Measurements from ENCODE around the gene CDC42EP2.

CDC42EP2 gene, protein sequence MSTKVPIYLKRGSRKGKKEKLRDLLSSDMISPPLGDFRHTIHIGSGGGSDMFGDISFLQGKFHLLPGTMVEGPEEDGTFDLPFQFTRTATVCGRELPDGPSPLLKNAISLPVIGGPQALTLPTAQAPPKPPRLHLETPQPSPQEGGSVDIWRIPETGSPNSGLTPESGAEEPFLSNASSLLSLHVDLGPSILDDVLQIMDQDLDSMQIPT

GRCh38 chr11:65314501-65315203 is at the start of gene CDC42EP2:
Gene CDC42EP2 (plus strand): TSS chr11:65314866. CDS start chr11:65320899, 6,033 bp downstream.
- peak; percentile 75 to 96 (median 92) for DNase-seq
- intact Hi-C loops (cut with DNase I), result loop anchor here (2.0 kb wide), 1 partner anchor 40 kb away; no protein-coding TSS in a partner anchor

DNA sequence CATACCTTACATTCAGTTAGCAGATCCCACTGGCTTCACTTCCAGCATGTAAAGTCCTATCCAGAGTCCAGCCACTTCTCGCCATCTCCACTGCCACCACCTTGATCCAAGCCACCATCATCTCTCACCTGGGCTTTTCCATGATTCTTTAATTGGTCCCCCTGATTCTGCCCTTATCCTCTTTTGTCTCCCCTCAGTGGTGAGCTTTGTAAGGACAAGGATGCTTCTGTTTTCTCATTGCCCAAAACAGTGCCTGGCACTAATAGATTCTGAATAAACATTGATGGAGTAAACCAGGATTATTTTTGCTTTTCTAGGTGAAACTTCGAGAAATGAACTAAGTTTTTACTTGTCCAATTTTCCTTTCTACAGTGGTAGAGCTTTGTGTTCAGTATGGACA is 48.5 kb upstream of the CDC42EP2 start:
- intact Hi-C loops (cut with DNase I), result no loop called here
- DNase-seq, result no peak

DNA sequence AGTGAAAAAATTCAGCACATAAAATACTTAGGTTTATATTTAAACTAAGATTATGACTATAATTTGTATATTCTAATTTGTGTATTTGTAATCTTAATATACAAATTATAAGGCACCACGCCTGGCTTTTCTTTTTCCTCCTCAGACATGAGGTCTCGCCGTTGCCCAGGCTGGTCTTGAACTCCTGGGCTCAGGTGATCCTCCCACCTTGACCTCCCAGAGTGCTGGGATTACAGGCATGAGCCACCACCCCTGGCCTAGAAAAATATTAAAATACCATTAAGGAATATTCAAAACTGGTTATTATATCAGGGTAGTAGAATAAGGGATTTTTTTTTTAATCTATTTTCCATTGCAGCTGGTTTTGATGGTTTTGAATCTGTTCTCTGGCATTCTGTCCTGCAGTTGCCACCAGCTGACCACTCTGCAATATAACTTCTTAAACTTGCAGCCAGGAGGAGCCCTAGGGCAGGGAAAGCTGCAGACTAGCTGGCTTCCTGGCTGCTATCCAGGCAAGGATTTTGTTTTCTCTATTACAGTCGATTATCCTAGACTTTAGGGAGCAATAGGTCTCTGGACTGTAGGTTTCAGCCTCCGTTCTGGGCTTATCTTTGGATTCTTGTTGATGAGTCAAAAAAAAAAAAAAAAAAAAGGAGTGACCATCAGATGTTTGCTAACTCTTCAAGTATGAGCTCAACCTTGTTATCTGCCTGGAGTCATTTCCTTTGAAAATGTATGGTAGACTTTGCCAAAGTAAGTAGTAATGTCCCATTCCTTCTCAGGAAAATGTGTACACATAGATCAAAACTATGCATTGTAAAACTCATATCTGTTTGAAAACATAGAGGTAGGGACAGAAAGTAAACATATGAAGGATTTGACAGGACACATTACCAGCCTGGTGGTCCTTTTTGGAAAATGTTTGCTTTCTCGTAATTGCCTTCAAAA is 39.7 kb upstream of the CDC42EP2 start:
- intact Hi-C loops (cut with DNase I), result loop anchor here (2.0 to 10.0 kb wide), 2 partner anchors 40 to 240 kb away; partner anchors contain the start of gene CDC42EP2
- DNase-seq, result peak; percentile 39 to 95 (median 82)

DNA sequence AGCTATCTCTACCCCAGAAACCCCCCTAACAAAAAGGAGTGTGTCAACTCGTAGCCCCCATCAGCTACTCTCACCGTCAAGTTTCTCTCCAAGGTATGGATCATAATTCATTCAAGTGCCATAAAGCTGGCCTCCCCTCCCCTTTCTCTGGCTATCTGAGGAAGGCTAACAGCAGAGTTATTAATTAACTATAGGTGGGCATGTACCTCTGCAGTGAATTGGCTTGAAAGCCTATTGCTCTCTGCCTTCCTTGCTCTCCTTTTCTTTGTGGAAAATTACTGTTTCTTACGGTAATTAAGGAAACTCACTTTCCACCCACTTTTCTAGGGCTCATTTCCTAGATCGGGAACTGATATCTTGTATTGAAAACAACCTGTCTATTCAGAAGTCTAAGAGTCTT is 38.8 kb upstream of the CDC42EP2 start:
- no peak for DNase-seq
- intact Hi-C loops (cut with DNase I), result loop anchor here (2.0 to 10.0 kb wide), 2 partner anchors 39 to 239 kb away; partner anchors contain the start of gene CDC42EP2

DNA sequence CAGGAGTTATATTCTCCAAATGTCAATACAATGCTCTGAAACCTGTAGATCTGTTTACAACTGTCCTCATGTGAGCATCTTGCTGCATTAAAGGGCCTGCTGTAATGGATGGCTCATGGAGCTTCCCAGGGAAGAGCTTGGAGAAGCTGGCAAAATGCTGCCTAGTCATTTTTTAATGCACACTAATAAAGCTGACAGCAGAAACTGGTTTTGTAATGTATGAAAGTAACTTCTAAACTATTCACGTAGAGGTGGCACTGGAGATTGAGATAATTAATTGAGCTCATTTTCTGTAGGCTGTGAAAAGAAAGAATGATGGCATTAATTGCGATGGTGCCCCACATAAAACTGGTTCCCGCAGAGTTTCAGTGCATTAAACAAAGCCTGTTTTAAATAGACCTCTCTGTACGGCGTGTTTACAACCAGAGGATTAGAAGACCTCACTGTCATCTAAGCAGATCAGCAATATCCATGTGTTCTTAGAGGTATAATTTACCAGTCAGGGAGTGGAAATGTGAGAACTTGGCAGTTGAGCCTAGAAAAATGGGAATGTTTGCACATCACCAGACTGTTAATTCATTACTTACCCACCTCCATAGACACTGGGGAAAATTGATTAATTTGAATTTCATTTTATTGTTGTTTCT is 36.9 kb upstream of the CDC42EP2 start:
- intact Hi-C loops (cut with DNase I), result loop anchor here (10.0 kb wide), 1 partner anchor 237 kb away; no protein-coding TSS in a partner anchor
- DNase-seq, result no peak

GRCh38 chr11:65278356-65278755 is 36.3 kb upstream of the CDC42EP2 start:
- intact Hi-C loops (cut with DNase I), result loop anchor here (10.0 kb wide), 1 partner anchor 236 kb away; no protein-coding TSS in a partner anchor
- DNase-seq, result no peak

GRCh38 chr11:65279279-65279678 is 35.4 kb upstream of the CDC42EP2 start:
- peak in 1 of 42 donors; percentile 1 for DNase-seq
- intact Hi-C loops (cut with DNase I), result loop anchor here (10.0 kb wide), 1 partner anchor 236 kb away; no protein-coding TSS in a partner anchor

GRCh38 chr11:65279741-65280440 is 34.8 kb upstream of the CDC42EP2 start:
- peak in 1 of 42 donors; percentile 8 for DNase-seq
- intact Hi-C loops (cut with DNase I), result loop anchor here (10.0 kb wide), 1 partner anchor 235 kb away; no protein-coding TSS in a partner anchor

GRCh38 chr11:65280646-65281045 is 34.0 kb upstream of the CDC42EP2 start:
- peak in 1 of 42 donors; percentile 9 for DNase-seq
- intact Hi-C loops (cut with DNase I), result no loop called here

DNA sequence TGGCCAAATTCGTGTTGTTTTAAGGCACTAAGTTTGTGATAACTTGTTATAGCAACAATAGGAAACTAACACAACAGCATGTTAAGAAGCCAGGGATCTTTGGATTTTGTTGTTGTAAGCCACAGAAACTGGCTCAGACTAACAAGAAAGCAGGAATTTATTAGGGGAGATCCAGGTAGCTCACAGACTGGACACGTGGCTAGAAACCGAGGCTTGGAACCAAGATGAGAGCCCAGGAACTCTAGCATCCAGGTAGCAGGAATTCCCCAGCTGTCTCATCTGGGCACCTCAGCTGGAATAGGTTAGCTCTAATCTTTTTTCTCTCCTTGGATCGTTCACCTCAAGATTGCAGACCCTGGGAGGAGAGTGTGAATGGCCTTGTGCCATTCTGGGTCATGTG is 28.0 kb upstream of the CDC42EP2 start:
- no peak for DNase-seq
- intact Hi-C loops (cut with DNase I), result no loop called here

DNA sequence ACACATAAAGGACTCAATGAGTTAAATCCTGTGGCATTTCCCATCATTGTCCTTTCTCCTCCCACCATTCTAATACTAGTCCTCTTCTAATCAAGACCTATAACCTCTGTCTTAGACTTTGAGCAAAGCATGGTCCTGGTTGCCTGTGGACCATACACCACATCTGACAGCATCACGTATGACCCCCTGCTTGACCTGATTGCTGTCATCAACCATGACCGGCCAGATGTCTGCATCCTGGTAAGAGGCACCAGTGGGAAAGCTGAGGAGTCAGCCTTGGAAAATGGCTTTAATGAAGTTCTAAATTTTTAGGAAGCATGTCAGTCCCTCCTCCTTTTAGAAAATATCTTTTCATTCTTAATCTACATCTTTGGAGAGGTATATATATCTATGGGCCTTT is 27.1 kb upstream of the CDC42EP2 start:
- intact Hi-C loops (cut with DNase I), result no loop called here
- DNase-seq, result no peak

DNA sequence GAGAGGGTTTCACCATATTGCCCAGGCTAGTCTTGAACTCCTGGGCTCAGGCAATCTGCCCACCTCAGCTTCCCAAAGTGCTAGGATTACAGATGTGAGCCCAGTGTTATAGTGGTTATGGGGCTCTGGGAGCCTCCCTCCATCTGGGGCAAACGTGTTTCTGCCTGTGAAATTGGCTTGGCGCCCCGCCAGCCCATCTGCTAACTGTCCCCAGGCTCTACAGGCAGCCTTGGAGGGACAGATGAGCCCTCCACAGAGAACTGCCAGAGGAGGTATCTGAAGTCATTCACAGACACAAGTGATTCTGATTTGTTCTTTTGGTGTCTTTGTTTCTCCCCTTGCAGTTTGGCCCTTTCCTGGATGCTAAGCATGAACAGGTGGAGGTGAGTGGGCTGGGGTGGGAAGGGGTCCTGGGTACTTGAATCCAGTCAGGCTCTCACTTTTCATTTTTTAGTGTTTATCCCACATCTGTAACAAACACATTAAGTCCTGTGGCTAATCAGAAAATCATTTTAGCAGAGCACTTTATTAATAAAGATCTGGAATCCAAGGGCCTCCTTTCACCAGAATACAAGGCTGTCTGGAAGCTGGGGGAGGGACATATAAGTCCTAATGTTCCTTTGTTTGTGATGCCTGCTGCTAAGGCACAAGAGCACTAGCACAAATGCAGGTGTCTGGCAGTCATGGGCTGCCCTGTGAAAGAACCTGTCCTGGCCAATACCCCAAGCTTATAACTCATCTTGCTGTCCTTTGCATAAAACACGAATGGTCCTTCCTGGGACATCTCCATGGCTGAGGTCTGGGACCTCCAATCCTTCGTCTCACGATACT is 25.7 kb upstream of the CDC42EP2 start:
- peak in 39 of 42 donors; percentile 34 to 85 (median 68) for DNase-seq
- intact Hi-C loops (cut with DNase I), result no loop called here

- peak; percentile 59 to 93 (median 85) for DNase-seq
- intact Hi-C loops (cut with DNase I), result no loop called here
Measured at GRCh38 chr11:65290448-65291165, 24.1 kb upstream of the CDC42EP2 start.

DNA sequence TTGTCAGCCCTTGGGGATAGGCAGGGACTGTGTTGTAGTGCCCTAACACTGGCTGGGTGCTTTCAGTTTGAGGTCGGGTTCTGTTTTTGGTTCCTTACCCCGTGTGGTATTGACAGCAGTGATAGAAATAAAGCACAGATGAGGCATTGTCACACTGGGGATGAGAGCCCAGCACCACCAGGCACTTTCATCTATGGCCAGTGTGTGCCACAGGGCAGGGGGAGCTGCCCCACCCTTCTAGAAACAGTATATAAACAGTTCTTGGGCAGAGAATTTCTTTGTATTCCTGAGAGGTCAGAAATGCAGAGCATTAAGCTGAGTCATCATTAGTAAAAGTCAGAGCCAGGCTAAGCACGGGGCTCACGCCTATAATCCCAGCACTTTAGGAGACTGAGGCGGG is 23.1 kb upstream of the CDC42EP2 start:
- intact Hi-C loops (cut with DNase I), result no loop called here
- DNase-seq, result peak; percentile 53 to 93 (median 82)

DNA sequence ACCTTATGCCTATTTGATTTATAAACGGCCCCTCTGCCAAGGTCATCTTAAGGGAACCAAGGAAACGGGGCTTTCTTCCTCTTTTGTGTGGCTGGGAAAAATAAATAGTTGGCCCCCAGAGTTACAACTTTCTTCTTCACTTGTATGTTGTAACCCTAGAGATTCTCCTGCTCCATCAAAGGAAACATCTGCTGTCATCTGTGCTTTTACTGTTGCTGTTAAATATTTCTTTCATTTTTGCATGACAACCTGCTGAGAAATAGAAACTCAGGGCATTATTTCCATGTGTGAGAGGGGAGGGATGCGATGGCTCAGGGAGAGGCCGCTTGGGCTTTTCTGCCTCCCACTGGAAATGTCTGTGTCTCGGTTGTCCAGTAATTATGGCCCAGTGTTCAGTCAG is 21.8 kb upstream of the CDC42EP2 start:
- intact Hi-C loops (cut with DNase I), result no loop called here

GRCh38 chr11:65293909-65294381 is 20.7 kb upstream of the CDC42EP2 start:
- intact Hi-C loops (cut with DNase I), result no loop called here
- peak in 17 of 42 donors; percentile 20 to 73 (median 55) for DNase-seq

More for the DNA sequence above, 21.8 kb upstream of the CDC42EP2 start:
- DNase-seq, result no peak

All from head of caudate nucleus (tissue), 42 donors.